ENCODE data around the gene ZFYVE19.

ZFYVE19 gene

DNA sequence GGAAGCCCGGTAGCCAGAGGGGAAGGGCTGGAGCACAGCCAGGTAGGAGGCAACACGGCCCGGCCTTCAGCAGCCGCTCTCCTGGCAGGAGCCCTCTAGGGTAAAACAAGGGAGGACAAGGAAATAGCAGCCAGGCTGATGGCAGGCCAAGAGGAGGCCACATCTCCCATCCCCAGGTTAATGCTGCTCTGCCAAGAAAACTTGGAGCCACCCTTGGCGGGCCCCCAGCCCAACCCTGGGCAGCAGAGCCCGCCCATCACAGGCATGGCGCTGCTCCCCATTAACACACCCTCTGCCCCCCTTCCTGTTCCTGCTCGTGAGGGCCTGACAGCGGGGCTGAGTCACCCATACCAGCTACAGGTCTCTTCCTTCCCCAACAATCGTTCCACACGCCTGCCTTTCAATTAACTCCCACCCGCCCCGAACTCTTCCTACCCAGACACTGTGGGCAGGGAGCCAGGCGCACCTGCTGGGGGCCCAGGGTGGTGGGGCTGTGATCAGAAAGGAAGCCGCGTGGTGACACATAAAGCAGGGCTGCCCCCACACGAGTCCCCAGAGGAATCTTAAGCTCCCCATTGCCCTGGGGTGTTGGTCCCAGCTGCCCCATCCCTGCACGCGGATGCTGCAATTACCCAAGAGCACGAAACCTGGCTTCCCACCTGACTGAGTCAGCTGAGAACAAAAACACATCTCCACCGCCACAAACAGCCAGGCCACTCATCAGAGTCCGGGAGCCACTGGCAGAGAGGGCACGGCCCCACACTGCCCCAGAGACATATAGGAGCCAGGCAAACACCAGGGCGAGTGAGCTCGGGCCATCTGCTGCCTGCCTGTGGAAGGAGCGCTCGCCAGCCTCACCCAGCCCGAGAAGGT, 37.4 kb upstream of the ZFYVE19 start, which contains the start of gene C15orf62:
TSS of gene C15orf62 (plus strand) at position 707 of the 873 bp plus-strand sequence. CDS start 516 bp downstream, outside the sequence.
- peak within 1 kb of the TSS; percentile 10; the same call in 1 of the 2 replicates for H3K4me3 ChIP-seq (ENCODE audit: low read length)

DNA sequence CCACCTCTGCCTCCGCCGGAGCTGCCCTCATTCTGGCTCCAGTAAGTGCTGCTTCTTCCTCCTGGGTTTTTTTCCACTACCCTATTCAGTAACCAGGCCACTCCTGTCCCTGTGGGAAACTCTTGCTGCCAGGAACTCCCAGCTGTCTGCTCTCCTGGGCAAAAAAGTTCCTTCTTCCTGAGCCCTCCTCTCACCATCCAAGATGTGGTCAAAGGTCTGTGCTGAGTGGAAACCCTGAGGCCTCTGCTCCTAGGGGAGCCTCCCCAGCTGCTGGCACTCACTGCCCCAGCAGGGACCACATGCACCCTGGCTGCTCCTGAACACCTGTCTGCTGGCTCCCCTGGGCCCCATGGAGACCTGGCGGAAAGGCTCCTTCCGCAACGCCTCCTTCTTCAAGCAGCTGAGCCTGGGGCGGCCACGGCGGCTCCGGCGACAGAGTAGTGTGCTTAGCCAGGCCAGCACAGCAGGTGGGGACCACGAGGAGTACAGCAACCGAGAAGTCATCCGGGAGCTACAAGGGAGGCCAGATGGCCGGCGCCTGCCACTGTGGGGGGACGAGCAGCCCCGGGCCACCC, 36.7 kb upstream of the ZFYVE19 start:
- peak overlapping the region; percentile 10; the same call in 1 of the 2 replicates for H3K4me3 ChIP-seq (ENCODE audit: low read length)
- no peak for TF ChIP-seq ZNF274 (IDR thresholded peaks at IDR 0.05; ENCODE audit: low read depth, low read length)

More for the DNA sequence above, 37.4 kb upstream of the ZFYVE19 start, which contains the start of gene C15orf62:
- TF ChIP-seq ZNF274 (IDR thresholded peaks at IDR 0.05; ENCODE audit: low read depth, low read length): no peak

DNA sequence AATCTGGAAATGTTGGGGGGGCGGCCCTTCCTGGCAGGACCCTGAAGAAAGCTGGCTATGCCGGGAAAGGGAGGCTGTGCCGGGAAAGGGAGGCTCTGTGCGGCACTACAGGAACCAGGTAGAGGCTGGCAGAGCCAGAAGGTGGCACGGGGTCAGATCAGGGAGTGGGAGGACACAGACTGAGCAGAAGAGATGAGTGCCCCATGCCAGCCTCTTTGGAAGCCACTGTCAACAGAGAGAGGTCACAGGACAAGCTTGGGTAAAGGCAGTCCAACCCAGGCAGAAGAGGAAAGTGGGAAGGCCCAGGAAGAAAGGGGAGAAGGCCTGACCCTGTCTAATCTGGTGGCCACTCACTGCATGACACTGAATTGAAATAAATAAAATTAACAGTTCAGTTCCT, 35.6 kb upstream of the ZFYVE19 start:
- no peak overlapping the region for H3K4me3 ChIP-seq (ENCODE audit: low read length)
- no peak for TF ChIP-seq ZNF274 (IDR thresholded peaks at IDR 0.05; ENCODE audit: low read depth, low read length)

- no peak overlapping the region for H3K4me3 ChIP-seq (ENCODE audit: low read length)
- TF ChIP-seq ZNF274 (IDR thresholded peaks at IDR 0.05; ENCODE audit: low read depth, low read length): no peak
Observed at GRCh38 chr15:40772014-40772413, 34.9 kb upstream of the ZFYVE19 start.

GRCh38 chr15:40773496-40773895, 33.4 kb upstream of the ZFYVE19 start:
- TF ChIP-seq ZNF274 (IDR thresholded peaks at IDR 0.05; ENCODE audit: low read depth, low read length): no peak
- no peak overlapping the region for H3K4me3 ChIP-seq (ENCODE audit: low read length)

DNA sequence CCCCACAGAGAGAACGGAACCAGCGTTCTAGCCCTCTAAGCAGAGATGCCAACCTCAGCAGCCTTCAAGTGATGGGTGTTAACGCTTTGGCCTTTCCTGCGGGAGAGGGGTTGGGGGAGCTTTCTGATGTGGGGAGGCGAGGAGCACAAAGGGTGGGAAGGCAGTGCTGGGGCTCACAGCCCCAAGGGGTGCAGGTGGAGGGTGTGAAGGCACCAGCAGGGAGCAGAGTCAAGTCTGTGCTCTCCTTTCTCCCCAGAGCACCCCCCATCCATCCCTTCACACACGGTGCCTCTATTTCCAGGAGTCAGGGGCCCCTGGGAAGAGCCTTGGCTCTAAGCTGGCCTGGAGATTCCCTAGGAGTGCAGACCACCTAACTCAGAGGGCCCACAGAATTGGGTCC, 33.0 kb upstream of the ZFYVE19 start:
- no peak overlapping the region for H3K4me3 ChIP-seq (ENCODE audit: low read length)
- no peak for TF ChIP-seq ZNF274 (IDR thresholded peaks at IDR 0.05; ENCODE audit: low read depth, low read length)

GRCh38 chr15:40775007-40775406, 31.9 kb upstream of the ZFYVE19 start:
- TF ChIP-seq ZNF274 (IDR thresholded peaks at IDR 0.05; ENCODE audit: low read depth, low read length): no peak
- no peak overlapping the region for H3K4me3 ChIP-seq (ENCODE audit: low read length)

GRCh38 chr15:40775740-40776536, 31.0 kb upstream of the ZFYVE19 start:
- H3K4me3 ChIP-seq (ENCODE audit: low read length): no peak overlapping the region
- TF ChIP-seq ZNF274 (IDR thresholded peaks at IDR 0.05; ENCODE audit: low read depth, low read length): no peak

DNA sequence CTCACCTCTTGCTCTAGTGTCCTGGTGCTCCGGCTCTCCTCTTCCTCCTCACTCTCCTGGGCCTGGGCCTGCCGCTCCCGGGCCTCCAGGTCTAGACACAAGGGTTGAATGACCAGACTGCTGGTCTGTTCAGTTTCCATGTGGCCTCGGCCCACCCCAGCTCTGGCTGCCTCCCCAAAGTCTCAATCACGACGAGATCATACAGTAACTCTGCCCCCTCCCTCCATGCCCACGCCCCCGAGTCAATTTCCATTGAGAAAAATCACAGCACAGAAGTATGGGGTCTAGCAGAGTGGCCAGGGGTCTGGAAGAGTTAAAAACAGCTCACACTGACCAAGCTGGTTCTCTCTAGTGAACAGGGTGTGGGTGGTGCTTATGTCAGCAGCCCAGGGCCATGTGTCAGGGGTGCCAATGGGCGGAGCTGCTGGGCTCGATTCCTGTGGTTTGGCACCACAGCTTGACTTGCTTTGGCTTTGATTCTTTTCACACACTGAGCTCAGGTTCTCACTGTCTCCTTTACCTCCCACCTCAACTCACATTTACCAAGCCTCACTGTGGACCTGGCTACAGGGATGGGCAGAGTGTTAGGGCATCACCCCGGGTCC, 30.2 kb upstream of the ZFYVE19 start:
- H3K4me3 ChIP-seq (ENCODE audit: low read length): no peak overlapping the region
- TF ChIP-seq ZNF274 (IDR thresholded peaks at IDR 0.05; ENCODE audit: low read depth, low read length): no peak

DNA sequence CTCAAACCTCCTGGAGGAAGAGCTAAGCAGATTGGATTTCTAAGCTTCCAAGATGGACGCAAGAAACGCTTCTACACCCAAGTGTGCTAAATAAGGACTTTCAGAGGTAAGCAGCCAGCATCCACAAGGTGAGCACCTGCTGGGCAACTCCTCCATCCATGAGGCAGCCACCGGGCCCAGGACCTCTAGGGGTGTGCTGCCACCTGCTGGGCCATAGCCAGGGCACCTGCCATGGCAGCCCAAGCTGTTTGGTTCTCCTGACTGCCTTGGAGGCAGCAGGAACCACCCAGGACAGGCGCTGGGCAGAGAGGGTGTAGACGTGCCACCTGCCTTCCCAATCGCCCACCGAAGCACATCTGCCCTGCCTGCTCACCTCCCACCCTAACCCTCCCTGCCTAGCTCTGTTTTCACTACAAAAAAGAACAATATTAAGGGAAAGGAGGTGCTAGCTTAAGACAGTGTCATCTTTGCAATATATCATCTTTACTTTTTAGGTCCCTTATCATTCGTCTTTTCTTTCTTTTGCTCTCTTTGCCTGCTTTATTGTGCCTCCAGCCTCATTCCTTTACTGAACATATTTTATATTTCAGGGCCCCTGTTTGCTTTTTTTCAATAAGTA, 24.2 kb upstream of the ZFYVE19 start:
- TF ChIP-seq ZNF274 (IDR thresholded peaks at IDR 0.05; ENCODE audit: low read depth, low read length): no peak
- no peak overlapping the region for H3K4me3 ChIP-seq (ENCODE audit: low read length)

GRCh38 chr15:40785164-40785563, 21.7 kb upstream of the ZFYVE19 start:
- no peak for TF ChIP-seq ZNF274 (IDR thresholded peaks at IDR 0.05; ENCODE audit: low read depth, low read length)
- no peak overlapping the region for H3K4me3 ChIP-seq (ENCODE audit: low read length)

DNA sequence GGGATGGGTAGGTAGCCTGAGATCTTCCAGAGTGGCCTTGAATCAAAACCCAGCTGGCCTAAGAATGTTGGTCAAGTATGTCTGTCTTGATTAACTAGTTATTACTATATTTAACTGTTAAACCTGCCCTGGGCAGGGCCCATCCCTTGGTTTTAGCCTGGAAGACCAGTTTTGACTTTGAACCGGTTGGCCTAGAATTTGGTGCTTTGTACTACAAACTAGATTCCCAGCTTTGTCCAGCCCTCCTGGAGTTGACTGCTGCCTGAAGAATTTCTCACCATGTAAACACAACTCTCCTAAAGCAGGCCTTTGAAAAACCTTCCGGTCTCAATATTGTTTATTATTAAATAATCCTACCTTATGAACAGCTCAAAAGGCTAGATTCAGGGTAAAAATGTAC, 21.1 kb upstream of the ZFYVE19 start:
- no peak overlapping the region for H3K4me3 ChIP-seq (ENCODE audit: low read length)
- no peak for TF ChIP-seq ZNF274 (IDR thresholded peaks at IDR 0.05; ENCODE audit: low read depth, low read length)

- no peak overlapping the region for H3K4me3 ChIP-seq (ENCODE audit: low read length)
- TF ChIP-seq ZNF274 (IDR thresholded peaks at IDR 0.05; ENCODE audit: low read depth, low read length): no peak
Observed at GRCh38 chr15:40787344-40787841, 19.5 kb upstream of the ZFYVE19 start.
